ENCODE measurements around the gene NMUR1.

NMUR1 gene

DNA sequence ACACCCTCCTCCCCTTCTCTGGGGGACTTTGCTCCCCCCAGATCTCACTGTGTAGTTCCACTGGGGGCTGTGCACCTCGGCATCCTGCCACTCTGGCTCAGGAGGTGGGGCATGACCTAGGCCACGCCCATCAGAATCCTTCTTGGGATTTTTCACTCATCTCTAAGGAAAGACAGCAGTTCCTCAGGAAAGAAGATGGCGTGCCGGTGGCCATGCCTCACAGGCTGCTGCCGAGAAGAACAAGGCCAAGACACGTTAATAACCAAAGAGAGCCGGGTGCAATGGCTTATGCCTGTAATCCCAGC is 3.2 kb downstream of the NMUR1 start:
- no peaks in the 10 kb centered on the region for H3K4me1 ChIP-seq (ENCODE audit: low read length)

DNA sequence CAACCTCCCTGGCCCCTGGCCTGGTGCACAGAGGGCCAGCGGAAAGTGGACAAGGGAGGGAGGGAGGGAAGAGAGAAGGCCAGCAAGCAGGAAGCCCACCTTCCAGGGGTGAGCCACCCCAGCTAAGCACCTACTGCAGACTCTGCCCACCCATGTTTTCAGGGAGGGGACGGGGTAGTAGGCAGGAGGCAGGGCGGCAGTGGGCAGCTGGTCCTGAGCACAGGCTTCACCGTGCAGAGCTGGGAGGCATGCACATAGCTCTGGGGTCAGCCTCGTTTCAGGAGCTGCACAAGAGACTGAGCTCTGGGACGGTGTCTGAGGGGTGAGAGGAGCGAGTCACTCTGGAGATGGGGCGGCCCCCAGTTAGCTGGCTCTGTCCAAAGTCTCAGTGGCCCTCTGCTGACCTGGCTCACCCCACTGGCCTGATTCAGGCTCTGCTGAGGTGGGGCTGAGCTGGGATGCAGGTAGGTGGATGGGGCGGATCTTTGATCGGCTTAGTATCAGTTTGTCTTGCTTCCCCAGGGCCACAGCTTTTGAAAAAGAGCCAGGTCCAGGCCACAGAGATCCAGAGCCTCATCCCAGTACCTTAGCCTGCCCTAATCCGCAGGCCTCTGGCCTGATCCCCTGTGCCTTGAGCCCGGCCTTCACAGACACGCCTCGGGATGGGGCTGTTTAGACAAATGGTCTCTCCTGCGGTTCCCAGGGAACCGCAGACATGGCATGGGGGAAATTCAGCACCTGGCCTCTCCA is 3.7 kb downstream of the NMUR1 start:
- no peak for TF ChIP-seq EZH2phosphoT487 (IDR thresholded peaks at IDR 0.05; ENCODE audit: low read depth)
- TF ChIP-seq, protein P1, sequence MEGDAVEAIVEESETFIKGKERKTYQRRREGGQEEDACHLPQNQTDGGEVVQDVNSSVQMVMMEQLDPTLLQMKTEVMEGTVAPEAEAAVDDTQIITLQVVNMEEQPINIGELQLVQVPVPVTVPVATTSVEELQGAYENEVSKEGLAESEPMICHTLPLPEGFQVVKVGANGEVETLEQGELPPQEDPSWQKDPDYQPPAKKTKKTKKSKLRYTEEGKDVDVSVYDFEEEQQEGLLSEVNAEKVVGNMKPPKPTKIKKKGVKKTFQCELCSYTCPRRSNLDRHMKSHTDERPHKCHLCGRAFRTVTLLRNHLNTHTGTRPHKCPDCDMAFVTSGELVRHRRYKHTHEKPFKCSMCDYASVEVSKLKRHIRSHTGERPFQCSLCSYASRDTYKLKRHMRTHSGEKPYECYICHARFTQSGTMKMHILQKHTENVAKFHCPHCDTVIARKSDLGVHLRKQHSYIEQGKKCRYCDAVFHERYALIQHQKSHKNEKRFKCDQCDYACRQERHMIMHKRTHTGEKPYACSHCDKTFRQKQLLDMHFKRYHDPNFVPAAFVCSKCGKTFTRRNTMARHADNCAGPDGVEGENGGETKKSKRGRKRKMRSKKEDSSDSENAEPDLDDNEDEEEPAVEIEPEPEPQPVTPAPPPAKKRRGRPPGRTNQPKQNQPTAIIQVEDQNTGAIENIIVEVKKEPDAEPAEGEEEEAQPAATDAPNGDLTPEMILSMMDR (IDR thresholded peaks at IDR 0.05; ENCODE audit: low read depth, low read length) = no peak
- Histone ChIP-seq H3K9me3 (ENCODE audit: insufficient read depth, low read length) (no peaks in the 10 kb centered on the region), H3K4me3 (ENCODE audit: low read length) (no peak overlapping the region)

More for the DNA sequence above, 3.2 kb downstream of the NMUR1 start:
- Histone ChIP-seq H3K9ac (ENCODE audit: low read length) (no peak overlapping the region), H3K4me3 (ENCODE audit: low read length) (no peak overlapping the region), H3K27ac (ENCODE audit: low read length) (no peak overlapping the region), H3K79me2 (ENCODE audit: low read length) (no peaks in the 10 kb centered on the region), H3K9me3 (ENCODE audit: insufficient read depth, low read length) (no peaks in the 10 kb centered on the region), H4K20me1 (ENCODE audit: insufficient read depth, low read length) (no peaks in the 10 kb centered on the region), H3K27me3 (ENCODE audit: low read depth, low read length) (no peaks in the 10 kb centered on the region), H3K4me2 (ENCODE audit: low read length) (no peak overlapping the region), H2AFZ (ENCODE audit: low read depth, low read length) (no peak overlapping the region), H3K36me3 (replicated peaks; ENCODE audit: low read depth, low read length) (no peaks in the 10 kb centered on the region)
- TF ChIP-seq, protein P1 (IDR thresholded peaks at IDR 0.05; ENCODE audit: low read depth, low read length) = no peak
- no peak for TF ChIP-seq EZH2phosphoT487 (IDR thresholded peaks at IDR 0.05; ENCODE audit: low read depth)

DNA sequence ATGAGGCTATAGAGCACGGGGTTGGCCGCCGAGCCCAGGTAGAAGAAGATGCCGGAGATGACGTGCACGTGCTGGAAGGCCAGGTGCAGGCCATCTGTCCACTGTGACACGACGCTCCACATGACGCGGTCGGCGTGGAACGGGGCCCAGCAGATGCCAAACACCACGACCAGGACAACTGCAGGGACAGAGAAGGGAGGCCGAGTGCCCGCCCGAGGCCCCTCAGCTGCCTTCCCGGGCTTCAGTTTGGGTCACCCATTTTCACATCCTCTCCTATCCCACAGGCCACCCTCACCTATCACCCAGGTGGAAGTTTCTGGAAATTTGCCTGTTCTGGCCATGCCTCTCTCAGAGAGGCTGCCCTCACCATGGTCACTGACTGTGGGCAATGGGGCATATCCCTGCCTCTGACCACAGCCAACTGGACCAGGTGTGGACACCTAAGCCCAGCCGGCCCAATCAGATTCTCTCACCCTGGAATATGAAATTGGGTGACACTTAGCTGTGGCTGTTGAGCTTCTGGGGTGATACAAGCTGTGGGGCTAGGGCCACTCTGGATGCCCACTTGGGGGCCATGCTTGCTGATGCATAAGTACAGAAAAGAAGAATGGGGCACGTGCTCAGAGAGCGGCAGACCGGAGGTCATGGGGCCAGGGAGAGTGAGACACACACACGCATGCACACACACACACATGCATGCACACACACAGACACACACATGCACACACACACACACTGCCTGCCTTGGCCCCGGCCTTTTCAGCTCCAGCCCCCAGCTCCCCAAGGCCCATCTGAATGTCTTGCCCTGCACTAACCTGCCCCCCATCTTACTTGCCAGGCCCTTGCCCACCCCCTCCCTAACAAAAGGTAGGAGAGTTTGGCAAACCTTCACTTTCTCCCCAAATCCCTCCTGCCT is 4.7 kb downstream of the NMUR1 start:
- Histone ChIP-seq H3K27me3 (ENCODE audit: low read depth, low read length) (0 out of 2 replicates have a peak, but pooled peaks cover under 1% of the 10 kb centered on the region), H3K9me3 (ENCODE audit: insufficient read depth, low read length) (no peaks in the 10 kb centered on the region), H3K36me3 (replicated peaks; ENCODE audit: low read depth, low read length) (no peaks in the 10 kb centered on the region), H3K4me2 (ENCODE audit: low read length) (no peak overlapping the region), H3K4me3 (ENCODE audit: low read length) (no peak overlapping the region), H2AFZ (ENCODE audit: low read depth, low read length) (no peak overlapping the region), H3K27ac (ENCODE audit: low read length) (no peak overlapping the region), H3K4me1 (ENCODE audit: low read length) (no peaks in the 10 kb centered on the region), H3K79me2 (ENCODE audit: low read length) (no peaks in the 10 kb centered on the region), H3K9ac (ENCODE audit: low read length) (no peak overlapping the region), H4K20me1 (ENCODE audit: insufficient read depth, low read length) (no peaks in the 10 kb centered on the region)
- TF ChIP-seq EZH2phosphoT487 (IDR thresholded peaks at IDR 0.05; ENCODE audit: low read depth) = no peak
- TF ChIP-seq, protein P1 (IDR thresholded peaks at IDR 0.05; ENCODE audit: low read depth, low read length) = no peak

More for the DNA sequence above, 3.7 kb downstream of the NMUR1 start:
- no peak overlapping the region for H3K27ac ChIP-seq (ENCODE audit: low read length)
- no peaks in the 10 kb centered on the region for H3K79me2 ChIP-seq (ENCODE audit: low read length)
- H4K20me1 ChIP-seq (ENCODE audit: insufficient read depth, low read length) = no peaks in the 10 kb centered on the region
- no peaks in the 10 kb centered on the region for H3K27me3 ChIP-seq (ENCODE audit: low read depth, low read length)
- no peak overlapping the region for H2AFZ ChIP-seq (ENCODE audit: low read depth, low read length)
- no peaks in the 10 kb centered on the region for H3K36me3 ChIP-seq (replicated peaks; ENCODE audit: low read depth, low read length)
- no peak overlapping the region for H3K9ac ChIP-seq (ENCODE audit: low read length)
- no peaks in the 10 kb centered on the region for H3K4me1 ChIP-seq (ENCODE audit: low read length)
- H3K4me2 ChIP-seq (ENCODE audit: low read length) = no peak overlapping the region
